Activated CD8-positive, alpha-beta memory T cell treated with anti-CD3 and anti-CD28 coated beads for 48 hours (primary cell): ENCODE data around the gene HEYL.

Experiments
- DNase-seq, 3 experiments: peaks; one replicate each; pipeline ENCODE4 v3.0.0-alpha.2; 2020; ENCODE audit warnings: low read depth in 2 of 3, low spot score in 2 of 3

The HEYL gene

DNA sequence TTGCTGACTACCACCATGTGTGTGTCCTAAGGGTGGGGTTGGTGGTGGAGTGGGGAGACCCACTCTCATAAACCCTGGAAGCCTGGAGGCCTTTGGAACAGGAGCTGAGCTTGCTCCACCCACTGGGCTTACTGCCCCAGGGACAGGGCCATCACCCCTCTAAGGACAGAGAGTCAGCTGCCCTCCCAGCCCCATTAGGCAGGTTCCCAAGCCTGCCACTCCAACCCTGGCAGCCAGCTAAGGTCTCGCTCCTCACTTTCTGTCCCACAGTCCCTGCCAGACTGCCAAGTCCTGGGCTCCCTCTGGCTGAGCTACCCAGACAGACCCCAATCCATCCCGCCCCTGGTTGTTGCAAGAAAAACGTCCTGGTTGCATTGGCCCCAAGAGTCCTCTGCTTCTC, 28.7 kb upstream of the HEYL start:
- no peak for DNase-seq

DNA sequence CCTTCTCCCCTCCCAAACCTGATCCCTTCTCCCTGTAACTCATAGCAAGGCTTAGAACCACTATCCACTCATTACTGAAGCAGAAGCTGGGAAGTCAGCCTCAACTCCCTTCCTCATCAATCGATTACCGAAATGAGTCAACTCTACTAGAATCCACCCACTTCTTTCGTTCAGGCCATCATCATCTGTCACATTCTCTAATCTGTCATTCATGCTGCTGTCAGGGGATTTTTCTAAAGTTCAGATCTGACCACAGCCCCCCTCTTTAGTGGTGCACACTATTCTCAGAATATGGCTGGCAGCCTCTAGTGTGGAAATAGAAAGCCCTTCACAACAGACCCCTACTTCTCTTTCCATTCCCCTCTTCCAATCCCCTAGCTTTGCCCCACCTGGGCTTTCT, 27.3 kb upstream of the HEYL start:
- peak in 1 of 3 experiments; percentile 34 for DNase-seq

DNA sequence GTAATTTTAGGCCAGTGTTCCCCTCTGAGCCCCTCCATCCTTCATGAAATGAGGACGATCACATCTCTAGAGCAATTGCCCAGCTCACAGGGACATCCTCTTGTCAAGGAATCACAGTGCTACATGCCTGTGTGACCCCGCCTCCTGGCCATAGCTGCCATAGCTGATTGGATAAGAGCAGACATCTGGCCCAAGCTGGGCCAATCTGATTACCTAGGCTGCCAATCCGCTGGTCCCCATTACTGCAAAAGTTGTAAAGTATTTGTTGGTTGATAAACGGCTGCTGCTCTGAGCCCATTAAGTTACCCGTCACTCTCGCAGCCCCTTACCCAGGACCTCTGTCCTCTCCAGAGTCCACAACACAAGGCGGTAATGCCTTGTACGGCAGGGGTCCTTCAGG, 24.1 kb upstream of the HEYL start:
- no peak for DNase-seq

DNA sequence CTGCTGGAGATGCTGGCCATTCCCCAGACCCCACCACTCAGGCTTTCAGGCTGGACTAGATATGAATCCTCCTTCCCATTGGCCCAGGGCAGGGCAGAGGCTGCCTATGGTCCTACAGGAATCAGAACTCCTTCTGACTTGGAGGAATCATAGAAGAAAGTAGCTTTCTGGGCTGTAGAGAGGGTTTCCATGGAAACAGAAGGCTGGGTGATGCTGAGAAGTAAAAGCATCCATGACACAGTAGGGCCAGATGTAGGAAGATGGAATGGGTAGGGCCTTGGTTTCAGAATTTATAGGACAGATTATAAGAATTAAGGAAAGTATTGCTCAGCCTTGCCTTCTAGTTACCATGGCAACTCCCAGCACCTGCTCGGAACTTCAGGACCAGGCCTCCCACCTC, 23.4 kb upstream of the HEYL start:
- no peak for DNase-seq

DNA sequence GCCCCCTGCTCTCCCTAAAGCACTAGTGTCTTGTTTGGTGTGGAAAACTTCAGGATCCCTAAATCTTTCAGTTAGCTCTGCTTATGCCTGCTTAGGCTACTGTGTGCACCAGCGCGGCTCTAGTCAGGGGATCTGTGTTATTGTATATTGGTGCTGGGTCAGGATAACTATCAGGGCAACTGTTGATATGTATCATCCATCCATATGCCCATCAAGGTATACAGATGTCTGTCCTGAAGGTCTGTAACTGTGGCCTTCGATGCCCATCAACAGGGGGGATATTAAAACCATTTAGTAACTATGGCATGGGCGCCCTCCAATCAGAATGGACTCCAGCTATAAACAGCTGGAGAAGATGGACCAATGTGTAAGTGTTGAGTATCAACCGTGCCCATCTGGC, 20.1 kb upstream of the HEYL start:
- DNase-seq = no peak

DNA sequence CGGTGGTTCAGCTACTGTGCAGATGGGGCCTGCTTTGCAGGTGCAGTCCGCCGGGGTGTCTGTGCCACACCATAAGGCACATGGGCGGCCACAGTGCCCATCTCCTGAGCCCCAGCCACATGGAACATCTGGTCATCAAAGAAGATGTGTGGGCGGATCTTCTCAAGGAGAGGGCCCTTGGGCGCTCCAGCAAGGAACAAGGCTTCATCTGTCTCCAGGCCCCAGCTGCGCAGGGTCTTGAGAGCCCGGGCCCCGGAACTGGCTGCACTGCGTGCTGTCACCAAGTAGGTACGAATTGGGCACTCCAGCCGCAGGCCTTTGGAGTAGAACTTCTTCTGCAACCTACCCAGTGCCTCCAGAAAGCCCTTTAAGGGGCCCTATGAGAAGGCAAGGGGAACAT, 19.7 kb upstream of the HEYL start:
- DNase-seq = no peak

DNA sequence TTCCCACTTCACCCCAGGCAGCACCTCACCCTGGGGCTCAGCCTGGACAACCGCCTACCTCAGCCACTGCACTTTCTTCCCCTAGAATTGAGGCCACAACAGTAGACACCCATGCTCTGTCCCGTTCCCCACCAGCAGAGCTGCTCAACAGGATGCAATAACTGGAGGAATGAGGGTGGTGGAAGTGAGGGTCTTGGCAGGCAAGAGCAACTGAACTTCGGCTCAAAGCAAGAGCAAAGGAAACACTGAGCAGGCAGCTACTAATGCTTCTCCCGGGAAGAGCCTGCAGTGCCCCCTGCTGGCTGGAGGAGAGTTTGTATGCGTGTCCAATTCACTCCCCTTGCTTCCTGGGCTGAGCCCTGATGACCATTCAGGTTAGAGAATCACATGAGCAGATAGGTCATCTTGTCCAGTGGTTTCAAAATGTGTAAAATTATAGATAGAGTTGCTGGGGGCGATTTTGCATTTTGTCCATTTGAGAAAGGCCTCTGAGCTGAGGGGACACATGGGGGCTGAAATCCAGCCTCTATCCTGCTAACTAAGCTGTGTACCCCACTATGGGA, 18.6 kb upstream of the HEYL start:
- DNase-seq = peak in 1 of 3 experiments; percentile 51

DNA sequence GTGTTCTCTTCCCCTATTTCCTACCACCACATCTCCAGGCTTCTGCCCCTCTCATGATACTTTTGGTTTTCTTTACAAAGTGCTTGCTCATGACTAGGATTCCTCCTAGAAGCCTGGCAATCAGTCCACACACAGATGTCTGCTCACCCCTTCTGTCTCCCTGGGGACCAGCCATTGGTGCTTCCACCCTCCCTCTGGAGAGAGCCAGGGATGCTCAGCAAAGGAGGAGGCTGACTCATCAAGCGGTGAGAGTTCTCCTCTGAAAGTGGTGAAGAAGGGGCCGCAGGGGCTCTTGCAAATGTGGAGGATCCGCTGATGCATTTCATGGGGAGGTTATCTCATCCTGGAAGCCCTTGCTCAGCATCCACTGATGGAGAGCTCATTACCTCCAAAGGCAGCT, 18.0 kb upstream of the HEYL start:
- DNase-seq = no peak

DNA sequence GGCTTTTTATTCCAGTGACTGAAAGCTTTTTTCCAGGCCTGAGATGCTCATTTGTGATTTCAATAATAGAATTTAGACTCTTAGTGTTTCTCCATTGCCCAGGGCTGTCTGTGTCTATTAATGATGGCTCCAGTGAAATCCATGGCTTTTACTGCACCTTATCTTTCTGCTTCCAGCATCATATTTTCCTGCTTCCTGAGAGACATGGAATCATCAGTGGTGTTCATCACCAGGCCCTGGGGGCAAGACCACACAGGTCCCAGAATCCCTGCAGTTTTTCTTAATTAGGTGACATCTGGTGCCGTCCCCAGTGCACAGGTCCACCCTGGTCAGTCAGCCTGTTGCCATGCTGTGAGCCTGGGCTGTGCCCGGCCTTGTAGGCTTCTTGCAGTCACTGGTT, 16.9 kb upstream of the HEYL start:
- DNase-seq = no peak

DNA sequence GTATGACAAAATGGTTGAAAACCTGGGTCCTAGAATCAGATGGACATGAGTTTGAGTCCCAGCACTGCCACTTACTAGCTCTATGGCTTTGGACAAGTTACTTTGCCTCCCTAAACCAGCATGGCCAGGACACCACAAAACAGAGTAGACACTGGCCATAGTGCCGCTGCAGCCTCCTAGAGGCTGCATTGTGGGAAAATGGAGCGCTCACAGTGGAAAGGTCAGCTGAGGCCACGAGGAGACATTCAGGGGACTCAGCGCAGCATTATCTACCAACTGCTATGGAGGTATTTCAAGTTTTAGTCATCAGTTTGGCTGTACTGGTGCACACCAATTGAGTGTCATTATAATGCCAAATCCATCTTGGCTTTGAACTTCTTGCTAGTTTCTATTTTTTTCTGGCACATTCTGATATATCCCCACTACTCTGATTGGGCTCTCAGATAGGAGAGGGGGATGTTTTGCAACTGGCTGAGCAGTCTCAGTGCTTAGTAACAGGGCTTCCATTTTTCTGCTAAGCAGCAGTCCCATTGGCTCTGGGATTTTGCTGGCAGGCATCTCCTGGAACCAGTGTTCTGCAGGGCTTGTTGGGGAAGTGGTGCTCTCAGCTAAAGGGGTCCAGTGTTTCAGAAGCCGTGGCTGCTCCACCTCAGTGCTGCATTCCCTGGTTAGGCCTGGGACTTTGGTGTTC, 16.3 kb upstream of the HEYL start:
- no peak for DNase-seq

DNA sequence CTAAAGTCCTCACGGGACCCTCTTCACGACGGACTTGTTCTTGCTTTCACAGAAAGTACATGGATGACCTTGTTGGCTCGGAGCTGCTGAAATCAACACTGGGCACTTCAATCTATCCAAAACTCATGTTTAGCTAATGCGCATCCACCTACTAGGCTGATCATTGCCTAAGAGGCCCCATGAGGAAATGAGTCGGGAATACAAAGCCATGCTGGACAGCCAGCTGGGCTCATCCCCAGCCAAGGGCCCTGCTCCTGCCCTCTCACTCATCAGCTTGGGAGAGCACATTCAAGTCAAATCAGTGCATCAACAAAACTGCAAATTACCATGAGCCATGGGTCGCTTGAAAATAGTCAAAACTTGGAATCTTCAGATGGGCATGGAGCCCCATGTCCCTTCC, 14.8 kb upstream of the HEYL start:
- no peak for DNase-seq

DNA sequence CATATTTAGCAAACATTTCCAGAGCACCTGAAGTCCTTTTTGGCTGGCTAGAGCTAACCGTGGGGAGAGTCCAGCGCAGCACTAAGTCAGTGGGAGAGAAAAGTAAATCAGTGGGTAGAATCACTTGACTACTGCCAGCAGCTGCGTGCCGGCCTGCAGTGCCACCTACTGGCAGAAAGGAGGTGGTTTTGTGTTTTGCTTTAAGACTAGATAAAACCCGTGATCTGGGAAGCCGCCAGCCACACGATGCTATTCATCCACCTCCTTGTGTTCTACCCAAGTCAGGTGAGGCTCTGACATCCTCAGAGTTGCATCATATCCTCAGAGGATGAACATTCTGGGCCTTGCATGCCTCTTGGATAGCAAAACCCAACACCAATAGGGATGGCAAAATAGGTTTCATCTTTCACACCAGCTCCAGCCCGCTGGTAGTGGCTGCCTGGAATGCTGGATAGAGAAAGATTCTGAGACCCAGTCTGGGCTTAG, 14.1 kb upstream of the HEYL start:
- no peak for DNase-seq

DNA sequence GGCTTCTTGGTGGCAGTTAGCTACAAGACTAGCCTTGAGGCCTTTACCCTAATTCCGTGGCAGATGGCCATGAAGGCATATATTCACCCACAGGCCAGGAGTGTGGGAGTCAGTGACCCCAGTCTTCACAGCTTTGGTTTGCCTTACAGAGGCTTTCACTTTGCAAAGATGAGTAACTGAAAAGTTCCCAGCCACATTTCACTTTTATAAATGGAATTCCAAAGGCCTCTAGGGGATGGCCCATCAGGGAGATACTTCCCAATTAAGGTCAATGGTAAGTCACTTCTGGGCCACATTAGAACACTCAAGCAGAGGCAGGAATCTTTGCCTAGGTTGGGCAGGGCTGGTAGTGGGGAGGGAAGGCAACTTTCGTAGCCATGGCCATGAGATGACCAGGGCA, 13.1 kb upstream of the HEYL start:
- no peak for DNase-seq

DNA sequence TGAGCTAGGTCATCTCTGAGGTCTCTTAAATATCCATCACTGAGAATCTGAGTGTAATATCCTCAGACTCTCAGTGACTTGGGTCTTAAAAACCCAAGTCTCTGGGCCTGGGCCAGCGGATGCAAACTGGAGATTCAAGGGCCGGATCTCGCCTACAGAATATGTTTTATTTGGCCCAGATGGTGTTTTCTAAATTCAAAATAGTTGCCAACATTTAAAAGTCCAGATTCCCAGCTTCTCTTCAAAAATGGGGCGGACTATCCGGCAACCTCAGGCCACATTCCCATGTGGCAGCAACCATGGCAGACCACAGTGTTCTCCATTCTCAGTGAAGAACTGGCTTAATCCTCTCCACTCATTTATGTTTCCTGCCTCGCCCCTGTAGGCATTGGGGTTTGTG, 12.7 kb upstream of the HEYL start:
- no peak for DNase-seq

DNA sequence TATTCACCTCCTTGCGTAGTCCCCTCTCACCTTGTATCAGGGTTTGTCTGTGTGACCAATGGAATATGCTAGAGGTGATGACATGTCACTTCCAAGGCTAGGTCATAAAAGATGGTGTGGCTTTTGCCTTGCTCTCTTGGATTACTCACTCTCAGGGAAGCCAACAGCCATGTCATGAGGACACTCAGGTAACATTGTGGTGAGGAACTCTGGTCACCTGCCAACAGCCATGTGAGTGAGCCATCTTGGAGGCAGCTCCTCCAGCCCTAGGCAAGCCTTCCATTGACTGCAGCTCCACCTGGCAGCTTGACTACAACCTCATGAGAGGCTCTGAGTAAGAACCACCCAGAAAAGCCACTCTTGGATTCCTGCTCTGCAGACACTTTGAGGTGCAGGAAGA, 11.0 kb upstream of the HEYL start:
- DNase-seq = no peak

DNA sequence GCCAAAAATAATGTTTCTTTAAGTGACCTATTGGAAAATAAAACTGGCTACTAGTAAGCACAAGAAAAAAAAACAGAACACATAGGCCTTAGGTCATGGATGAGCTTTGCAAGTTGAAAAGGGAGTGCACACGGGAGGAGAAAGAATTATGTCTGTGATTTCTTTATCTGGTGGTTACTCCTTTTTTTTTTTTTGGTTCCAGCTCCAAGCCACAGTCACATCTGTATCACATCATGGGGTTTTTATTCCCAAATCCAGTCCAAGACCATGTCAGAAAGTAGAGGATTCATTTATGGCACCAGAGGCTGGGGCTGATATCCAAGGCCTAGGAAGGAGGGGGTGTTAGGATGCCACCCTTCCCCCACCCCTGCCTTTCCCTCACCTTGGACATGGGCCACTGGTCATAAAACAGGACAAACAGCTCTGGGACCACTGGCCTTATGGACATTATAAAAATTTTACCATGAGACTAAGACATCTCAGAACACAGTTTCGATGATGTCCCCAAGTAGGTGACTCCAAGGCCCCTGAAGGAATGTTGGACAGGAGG, 10.3 kb upstream of the HEYL start:
- no peak for DNase-seq

DNA sequence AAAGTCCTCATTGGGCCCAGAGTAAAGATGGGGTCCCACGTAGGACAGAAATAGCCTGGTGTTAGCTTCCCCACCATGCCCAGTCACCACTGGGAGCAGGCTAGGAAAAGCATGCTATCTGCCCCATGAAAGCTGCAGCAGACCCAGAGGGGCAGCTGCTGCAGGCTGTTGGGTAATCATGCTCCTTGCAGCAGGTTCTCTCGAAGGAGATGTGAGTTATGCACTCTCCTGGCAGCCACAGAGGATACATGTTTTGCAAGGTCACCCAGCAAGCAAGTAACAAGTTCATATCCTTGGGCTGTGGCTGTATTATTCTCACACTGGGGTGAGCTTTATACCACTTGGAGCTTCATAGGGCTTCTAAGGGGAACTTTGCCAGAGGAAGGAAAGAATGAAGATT, 9.1 kb upstream of the HEYL start:
- DNase-seq = no peak

DNA sequence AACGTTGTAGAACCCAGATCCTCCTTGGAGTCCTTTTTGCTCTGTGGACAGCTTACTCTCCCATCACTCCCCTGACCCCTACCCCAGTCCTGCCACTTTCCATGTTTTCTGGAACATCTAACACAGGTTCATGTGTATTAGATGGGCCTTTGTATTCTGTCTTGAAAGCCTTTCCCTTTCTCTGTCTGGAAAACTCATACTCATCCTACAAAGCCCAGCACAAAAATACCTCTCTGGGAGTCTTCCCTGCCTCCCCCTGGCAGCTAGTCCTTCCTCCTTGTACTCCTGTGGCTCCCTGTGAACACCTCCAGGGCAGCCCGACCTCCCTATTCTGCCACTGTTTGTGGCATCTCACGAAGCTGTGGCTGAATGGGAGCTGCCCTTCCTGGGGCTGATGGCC, 7.8 kb upstream of the HEYL start:
- DNase-seq = no peak

DNA sequence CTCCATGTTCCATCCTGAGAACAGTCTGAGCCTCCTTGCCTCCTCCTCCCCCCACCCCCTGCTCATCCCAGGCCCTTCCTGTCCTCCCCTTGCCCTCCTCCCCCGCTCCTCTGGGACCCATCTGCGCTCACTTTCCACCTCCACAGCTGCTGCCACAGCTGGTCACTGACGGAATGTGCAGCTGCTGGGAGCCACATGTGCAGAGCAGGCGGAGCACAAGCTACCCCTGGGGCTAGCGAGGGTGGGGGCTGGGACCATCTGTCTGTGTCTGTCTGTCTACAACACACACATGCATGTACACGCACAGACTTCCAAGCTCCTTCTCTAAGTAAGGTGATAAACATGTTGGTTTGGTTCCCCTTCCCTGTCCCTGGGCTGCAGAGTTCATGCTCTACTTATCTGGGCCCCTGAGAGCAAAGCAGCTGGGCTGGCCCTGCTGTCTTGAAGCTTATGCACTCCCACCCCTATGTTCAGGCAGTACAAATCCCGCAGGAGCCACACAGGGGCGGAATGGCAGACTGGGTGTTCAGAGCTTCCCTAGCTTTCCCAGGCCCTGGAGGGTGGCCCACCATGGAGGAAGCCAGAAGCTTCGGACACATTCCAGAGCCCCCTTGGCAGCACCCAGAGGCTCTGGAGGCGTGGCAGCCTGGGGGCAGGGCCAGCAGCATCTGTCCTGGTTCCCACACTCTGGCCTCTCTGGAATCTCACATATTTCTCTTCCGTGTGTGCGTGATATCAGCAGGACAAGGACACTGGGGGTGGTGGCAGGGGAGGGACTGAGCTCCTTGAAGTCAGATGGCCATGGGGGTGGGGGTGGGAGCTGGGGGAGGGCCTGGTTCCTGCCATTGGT, 7.0 kb upstream of the HEYL start:
- no peak for DNase-seq

DNA sequence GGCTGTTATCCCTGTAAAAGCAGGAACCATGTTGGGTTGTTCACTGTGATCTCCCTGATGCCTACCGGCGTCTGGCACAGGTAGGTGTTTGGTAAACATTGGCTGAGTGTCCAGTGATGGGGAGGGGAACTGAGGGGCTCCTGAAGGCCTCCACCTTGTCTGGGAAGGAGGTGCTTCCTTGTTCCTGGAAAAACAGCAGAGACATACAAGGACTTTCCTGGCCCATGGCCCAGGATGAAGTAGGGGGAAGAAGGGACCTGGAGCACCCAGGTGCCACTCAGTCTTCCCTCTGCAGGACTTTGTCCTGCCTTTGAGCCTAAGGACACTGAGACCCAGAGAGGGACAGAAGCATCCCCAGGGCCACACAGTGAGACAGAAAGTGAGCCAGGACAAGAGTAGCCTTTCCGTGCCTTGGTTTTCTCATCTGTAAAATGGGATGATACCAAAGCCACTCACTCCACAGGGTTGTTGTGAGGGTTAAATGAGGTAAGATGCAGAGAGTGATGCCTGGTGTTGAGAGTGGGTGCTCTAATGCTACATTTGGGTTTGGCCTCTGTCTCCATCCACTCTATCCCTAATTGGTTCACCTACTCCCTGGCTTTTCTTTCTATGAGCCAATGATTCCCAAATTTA, 6.1 kb upstream of the HEYL start:
- no peak for DNase-seq

DNA sequence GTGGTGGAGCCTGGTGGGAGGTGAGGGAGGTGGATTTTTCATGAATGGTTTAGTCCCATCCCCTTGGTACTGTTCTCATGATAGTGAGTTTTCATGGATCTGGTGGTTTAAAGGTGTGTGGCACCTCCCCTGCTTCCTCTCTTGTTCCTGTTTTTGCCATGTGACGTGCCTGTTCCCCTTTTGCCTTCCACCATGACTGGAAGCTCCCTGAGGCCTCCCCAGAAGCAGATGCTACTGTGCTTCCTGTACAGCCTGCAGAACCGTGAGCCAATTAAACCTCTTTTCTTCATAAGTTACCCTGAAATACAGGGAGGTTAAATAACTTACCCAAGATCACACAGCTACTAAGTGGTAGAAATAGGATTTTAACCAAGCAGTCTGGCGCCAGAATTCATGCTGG, 4.3 kb upstream of the HEYL start:
- DNase-seq = no peak

DNA sequence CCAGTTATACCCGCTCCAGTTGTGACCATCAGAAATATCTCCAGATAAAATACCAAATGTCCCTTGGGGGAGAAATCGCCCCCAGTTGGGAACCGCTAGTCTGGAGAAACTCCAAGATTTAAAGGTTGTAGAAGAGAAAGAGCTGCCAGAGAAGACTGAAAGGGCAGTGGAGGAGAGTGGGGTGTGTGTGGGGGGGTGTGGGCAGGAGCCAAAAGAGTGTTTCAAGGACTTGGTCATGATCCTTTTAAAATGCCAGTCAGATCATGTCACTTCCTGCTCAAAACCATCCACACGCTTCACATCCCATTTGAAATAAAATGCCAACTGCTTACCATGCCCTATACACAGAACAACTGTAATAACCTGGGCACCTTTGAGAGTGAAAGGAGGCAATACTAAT, 3.4 kb upstream of the HEYL start:
- DNase-seq = no peak
